ENCODE measurements around the gene SLC5A3.

The SLC5A3 gene

DNA sequence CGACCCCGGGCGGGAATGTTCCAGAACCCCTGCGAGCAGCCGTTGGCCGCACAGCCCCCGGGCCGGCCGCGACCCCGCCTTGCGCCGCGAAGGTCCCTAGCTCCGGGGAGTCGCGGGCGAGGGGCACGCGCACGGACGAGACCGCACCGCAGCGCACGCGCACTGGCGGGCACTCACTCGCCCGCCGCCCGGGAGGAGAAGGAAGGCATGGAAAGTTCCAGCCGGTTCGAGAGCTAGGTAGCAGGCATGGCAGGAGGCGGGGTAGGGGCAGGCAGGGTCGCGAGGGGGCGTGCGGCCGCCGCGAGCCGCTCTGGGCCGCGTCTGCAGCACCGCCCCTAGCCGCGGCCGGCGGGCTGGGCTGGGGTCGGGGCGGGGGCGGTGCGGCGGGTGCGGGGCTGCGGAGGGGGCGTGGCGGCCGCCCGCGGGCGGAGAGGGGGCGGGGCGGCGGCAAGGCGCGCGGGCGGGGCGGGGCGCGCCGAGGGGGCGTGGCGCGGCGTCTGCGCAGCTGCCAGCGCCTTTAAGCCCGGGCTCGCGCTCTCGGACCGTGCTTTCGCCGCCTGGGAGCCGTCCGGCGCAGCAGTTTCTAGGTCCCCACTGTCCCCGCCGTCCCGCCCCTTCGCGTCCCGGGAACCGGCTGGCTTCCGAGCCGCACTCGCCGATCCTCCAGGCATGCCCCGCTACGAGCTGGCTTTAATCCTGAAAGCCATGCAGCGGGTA lies at the start of gene SLC5A3, which contains the start of gene MRPS6:
Gene SLC5A3 (plus strand): TSS at position 547 of the 717 bp plus-strand sequence. CDS start 21,621 bp downstream, outside the sequence.
Gene MRPS6 (plus strand): TSS at position 547 of the 717 bp plus-strand sequence. CDS start 123 bp downstream, at position 670.
- DNase-seq: peak; percentile 93

DNA sequence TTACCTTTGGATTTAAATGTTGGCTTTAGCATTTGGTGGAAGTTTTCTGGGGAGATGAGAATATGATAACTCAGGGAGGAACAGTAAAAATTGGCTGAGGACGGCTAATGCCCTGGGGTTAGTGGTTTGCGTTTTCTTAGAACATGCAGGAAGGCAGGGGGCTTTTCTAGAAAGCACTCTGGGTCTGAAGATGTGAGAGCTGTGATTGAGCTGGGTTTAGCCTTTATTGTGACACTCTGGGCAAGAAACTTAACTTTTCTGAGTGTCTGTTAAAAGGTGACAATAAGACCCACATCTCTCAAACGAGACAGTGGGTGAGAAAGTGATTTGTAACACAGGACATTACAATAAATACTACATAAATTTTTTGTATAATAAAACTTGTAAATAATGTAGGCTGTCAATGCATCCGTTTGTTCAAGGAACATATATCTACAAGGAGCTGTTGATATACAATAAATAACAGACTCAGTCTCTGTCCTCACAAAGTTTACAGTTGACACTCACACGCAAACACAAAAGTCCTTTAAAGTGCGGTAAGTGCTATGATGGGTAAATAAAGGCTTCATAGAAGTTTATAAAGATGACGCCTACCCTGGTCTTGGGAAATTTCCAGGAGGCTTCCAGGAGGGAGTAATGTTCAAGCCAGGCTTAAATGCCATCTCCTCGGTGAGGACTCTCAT lies 49.5 kb upstream of the SLC5A3 start:
- DNase-seq: no peak

DNA sequence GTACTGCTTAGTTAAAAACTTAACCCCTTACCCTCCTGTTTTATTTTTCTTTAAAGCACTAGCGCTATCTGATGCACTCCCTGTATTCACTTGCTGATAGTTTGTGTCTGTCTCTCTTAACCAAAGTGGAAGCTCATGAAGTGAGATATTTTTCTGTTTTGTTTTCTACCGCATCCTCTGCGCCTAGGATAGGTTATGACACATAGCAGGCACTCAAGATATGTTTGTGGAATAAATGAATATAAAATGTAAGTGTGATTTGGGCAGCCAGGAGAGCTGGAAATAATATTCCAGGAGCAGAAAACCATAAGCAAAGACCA lies 49.0 kb upstream of the SLC5A3 start:
- no peak for DNase-seq

DNA sequence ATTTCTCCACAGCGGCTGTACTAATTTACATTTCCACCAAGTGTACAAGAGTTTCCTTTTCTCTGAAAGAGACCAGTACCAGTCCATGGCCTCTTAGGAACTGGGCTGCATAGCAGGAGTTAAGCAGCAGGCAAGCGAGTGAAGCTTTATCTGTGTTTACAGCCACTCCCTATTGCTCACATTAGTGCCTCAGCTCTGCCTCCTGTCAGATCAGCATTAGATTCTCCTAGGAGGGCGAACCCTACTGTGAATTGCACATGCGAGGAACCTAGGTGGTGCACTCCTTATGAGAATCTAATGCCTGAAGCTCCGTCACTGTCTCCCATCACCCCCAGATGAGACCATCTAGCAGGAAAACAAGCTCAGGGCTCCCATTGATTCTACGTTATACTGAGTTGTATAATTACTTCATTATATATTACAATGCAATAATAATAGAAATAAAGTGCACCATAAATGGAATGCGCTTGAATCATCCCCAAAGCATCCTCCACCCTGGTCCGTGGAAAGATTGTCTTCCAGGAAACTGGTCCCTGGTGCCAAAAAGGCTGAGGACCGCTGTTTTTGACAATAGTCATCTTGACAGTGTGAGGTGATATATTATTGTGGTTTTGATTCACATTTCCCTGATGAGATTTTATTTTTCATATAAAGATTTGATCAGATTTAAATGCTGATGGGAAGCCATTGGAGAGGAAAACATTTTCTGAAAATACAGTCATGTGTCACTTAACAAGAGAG lies 45.5 kb upstream of the SLC5A3 start:
- DNase-seq: no peak

DNA sequence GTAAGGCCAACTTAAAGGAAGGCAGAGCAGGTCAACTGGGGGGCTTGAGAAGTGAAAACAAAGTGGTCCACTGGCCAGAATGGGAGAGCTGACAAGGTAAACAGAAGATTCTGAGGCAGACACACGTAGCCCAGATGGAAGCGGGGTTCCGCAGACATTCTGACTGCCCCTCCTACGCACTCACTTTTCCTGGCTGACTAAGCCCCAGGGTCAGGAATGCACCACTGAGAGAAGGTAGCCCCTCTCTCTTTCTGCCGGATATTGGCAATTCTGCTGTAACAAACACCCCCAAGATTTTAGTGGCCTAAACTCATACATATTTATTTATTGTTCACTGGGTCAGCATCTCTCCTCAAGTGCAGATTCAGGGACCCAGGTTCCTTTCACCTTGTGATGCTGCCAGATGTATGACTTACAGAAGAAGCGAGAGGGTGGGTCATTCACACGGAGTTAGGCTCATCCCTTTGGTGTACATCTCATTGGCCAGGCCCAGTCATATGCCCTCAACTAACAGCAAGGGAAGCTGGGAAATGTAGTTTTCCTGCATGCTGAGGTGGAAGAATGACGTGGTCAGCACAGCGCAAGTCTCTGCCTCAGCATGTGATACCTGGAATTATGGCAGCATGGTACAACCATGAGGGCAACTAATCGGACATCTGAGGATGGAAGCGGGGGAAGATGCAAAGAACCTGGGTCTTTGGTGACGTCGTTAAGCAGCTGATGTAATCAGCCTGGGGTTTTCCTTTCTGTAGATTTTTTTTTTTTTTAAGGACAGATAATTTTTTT lies 43.4 kb upstream of the SLC5A3 start:
- peak; percentile 36 for DNase-seq

DNA sequence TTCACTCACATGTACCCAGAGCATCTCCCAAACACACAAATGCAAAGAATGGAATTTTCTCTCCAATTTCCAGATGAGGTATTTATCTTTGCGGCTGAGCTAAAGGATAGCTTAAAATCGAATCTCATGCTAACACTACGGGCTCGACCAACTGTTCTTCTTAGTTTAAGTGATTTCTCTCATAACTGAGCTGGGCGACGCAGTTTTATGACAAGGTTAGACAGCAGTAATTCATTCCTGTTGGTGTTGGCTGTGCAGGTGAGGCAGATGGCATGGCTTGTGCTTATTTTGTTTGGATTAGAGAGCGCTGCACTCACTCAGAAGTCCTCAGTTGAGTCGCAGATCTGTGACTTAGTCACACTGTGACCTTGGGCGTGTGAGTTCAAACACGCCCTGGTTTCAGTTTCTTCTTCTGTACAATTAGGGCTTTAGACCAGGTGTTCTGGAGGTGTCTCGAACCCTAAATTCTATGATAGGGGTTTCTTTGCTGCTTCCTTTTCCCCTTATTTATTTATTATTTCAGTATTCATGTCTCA lies 41.5 kb upstream of the SLC5A3 start:
- no peak for DNase-seq

DNA sequence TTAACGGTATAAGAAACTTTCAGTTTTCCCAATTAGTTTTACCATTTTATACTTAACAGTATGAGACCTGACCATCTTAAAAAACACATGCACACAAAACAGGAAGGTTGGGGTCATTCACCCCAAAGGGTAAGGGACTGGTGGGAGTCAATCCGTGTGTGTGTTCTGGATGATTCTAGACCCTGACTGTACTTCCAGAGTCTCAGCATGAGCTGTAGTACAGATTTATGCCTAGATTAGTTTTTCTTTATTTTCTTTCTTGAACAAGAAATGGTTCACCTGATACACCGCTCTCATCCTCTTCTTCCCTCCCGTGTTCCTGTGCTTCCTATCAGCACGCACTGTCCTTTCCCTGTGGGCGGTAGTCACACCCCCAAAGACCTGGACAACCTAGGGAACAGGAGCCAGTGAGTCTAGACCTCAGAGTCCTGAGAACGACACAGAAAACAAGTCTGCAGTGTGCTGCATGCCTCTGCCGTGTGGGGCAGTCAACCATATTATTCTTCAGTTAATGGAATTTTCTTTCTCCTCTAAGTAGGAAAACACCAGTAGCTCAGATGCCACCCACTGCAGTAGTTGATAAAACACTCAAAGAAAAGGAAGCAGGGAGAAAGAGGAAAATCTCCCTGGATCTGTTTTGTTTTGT lies 38.9 kb upstream of the SLC5A3 start:
- DNase-seq: no peak

DNA sequence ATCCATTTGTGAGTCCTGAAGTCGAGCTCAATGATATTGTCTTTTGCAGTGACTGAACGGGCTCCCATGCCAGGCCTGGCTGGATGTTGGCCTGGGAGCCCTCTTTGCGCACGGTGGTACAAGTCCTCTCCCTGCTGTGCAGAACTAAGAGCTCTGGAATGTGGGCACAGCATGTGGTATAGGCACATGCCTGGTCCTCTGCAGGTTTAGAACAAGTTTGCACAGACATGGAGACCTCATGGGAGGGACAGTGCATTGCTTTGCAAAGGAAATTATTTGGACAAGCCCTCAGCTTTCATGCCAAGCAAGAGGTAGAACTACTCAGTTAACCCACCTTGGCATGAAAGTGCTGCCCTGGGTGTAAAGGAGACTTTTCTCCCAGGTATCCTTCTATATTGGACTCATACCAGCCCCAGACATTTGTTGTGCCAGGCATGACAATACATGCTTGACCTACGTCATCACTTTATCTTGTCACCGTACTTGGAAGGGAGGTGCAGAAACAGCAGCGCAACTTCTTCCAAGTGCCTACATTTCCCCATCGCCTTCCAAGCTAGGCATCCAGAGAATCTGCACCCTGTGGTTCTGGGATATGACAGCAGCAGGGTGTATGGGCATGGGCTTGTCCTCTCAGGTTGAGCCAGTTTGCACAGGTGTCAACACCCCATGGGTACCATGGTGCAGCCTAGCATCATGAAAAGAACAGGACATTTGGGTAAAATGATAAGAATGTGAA lies 37.6 kb upstream of the SLC5A3 start:
- DNase-seq: no peak

DNA sequence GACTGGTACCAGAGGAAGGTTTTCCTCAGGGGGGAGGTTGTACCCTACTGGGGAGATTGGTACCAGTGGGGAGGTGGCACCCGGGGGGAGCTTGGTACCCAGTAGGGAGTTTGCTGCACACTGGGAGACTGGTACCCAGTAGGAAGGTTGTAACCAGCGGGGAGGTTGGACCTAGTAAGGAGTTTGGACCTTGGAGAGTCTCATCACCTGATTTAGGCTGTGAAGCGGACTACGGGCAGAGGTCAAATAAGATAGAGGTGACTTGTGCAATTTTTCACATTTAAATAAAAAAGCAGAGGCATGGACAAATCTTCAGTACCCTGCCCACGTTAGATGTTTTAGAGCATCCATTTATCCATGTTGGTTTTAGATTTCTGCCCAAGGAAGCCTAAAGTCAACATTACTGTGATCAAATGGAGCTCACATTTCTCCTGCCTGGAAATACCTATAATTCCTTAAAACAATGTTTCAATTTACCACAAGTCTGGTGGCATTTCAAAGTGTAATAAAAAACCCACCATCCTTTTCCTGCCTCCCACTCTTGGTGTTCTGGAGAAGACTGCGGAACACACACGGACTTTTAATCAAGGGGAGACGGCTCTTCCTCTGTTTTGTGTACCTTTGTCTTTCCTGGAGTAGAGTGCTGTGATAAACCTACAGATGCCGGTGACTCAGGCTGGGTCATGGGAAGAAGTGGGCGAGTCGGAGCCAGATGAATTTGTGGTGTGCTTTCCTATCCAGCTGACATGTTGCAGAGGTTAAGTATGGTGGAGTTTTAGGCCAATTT lies 36.2 kb upstream of the SLC5A3 start:
- no peak for DNase-seq

DNA sequence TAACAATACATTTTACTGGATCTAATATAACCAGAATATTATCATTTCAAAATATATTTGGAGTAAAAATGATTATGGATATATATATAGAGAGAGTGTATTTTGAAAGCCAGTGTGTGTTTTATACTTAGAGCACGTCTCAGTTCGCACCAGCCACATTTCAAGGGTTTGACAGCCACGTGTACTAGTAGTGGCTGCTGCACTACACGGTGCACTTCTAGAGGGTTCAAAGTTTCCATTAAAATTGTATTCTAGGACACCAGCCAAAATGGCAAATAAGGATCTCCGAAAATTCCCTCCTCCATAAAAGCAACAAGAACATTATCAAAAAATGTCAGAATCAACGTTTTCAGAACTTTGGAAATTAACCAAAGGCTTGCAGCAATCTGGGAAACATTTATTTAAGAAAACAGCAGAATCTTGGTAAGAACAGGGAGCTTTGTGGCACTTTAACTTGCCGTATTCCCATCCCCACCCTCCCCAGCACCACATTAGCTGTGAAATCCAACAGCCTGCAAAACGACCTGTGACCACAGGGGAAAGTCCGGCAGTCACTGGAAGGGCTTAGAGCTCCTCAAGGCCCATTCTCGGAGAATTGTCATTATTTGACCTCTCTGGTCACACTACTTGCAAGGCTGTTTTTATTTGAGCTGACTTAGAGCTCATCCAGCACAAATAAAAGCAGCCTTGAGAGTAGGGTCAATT lies 33.5 kb upstream of the SLC5A3 start:
- DNase-seq: no peak

DNA sequence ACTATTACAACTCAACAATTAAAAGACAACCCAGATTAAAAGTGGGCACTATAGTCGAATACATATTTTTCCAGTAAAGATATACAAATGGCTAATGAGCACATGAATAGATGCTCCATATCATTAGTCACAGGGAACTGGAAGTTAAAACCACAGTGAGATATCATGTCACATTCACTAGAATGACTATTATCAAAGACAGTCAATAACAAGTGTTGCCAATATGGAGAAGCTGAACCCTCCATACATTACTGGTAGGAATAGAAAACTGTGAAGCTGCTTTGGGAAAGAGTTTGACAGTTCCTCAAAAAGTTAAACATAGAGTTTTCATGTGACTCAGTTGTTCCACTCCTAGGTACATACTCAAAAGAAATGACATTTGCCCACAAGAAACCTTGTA lies 30.6 kb upstream of the SLC5A3 start:
- no peak for DNase-seq

DNA sequence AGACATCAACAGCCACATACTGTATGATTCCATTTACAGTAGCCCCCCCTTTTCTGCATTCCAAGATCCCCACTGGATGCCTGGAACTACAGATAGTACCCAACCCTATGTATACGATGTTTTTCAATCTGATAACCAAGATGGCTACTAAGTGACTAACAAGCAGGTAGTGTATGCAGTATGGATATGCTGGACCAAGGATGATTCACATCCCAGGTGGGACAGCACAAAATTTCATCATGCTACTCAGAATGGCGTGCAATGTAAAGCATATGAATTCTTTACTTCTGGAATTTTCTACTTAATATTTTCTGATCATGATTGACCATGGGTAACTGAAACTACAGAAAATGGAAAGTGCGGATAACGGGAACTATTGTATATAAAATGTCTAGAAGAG lies 30.0 kb upstream of the SLC5A3 start:
- no peak for DNase-seq

DNA sequence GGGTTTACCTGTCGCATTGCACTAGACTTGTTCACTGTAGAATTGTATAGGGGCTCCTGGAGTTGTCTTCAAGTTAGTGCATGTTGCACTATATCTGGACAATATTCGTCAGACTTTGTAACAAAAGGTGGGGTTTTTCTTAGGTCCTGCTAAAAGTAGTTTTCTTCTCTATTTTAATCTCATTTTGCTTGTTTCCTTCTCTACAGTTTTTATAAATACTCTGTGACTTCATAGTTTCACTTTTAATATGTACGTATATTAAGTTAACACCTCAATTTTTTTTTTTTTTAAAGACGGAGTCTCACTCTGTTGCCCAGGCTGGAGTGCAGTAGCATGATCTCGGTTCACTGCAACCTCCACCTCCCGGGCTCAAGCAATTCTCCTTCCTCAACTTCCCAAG lies 26.5 kb upstream of the SLC5A3 start:
- DNase-seq: no peak

DNA sequence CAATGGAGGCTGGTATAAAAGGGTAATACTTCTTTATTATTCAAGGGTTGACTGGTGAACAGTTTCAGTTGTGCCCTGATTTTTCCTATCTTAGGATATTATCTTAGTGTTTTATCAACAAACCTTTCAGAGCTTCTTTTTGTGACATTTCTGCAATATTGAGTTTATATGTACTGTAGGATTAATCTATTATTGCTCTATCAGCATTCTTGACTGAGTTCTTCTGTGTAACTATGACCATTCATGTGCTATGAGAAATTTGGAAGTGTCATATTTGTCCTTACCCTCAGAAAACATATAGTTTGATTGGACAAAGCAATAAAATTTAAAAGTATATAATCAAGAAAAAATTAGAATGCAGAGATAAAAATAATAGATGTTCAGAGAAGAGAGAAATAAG lies 25.5 kb upstream of the SLC5A3 start:
- DNase-seq: no peak

DNA sequence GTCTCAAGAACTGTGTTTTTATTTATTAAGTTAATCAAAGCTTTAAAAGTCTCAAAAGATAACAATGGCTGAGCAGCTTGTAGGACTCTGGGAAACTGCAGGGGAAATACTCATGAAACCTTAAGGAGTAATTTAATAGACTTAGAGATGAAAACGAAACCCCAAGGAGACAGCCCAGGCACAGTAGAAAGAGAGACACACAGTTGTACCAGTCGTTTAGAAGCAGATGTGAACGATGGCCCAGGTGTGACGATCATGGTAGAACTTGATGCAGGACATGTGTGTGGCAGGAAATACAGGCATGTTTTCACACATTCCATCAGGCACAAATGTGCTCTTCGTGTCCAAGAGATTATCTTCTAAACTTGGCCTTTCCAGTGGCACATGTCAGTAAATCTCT lies 21.2 kb upstream of the SLC5A3 start:
- DNase-seq: no peak

DNA sequence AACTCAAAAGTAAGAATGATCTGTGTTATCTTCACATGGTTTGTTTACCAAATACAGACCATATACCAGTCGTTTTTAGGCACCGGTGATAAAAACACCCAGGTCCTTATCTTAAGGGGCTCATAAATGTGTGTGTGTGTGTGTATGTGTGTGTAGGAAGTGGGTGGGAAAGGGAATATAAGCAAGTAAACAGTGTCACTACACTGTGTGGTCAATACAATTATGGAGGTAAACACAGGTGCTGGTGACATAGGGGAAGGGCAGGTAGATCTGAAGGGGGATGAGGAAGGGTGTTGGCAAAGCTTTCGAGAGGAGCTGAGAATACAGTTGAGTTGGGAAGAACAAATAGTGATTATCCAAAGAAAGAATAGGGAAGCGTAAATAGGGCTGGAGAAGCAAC lies 19.1 kb upstream of the SLC5A3 start:
- no peak for DNase-seq

DNA sequence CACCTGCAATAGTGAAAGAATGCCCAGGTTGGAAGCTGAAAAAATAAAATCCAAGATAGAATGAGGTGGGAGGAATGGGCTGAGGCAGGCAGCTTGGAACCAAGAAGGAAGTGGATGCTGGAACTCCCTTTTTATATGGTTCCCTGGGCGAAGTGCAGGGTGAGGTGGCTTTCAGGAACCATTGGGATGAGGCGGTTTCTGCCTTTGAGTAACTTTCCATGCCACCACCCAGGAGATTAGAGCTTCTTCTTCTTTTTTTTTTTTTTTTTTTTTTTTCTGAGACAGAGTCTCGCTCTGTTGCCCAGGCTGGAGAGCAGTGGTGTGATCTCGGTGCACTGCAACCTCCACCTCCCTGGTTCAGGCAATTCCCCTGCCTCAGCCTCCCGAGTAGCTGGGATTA lies 17.8 kb upstream of the SLC5A3 start:
- no peak for DNase-seq

DNA sequence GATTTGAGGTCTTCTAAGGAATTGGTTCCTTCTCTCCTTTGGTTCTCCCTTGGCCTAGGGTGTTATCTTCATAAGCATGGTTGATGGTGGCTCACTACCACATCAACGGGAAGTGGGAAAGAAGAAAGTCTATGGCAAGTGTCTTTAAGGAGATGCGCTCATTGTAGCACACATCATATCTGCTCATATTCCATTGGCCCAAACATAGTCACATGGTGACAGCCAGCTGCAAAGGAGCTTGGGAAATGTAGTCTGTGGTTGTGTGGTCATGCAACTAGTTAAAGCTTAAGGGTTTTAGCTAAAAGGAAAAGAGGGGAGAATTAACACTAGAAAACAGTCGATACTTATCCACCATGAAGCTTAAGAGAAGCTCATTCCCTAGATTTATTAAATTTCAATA lies 11.4 kb upstream of the SLC5A3 start:
- no peak for DNase-seq

DNA sequence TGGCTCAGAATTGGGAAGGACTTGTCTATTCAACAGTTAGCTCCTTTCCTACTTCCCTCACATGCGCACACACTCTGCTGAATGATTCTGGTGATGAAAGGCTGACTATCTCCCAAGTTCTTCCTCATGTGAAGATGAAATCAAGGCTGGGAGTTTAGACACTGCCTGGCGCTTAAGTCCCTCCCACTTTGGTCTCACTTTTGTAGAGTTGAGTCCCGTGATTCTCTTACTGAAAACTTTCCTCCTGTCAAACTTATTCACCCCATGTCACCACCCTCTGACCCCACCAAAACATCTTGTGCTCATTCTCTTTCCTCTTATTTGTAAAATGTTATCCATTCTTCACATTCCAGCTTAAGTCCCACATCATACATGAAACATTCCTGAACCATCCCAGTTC lies 8.4 kb upstream of the SLC5A3 start:
- no peak for DNase-seq

DNA sequence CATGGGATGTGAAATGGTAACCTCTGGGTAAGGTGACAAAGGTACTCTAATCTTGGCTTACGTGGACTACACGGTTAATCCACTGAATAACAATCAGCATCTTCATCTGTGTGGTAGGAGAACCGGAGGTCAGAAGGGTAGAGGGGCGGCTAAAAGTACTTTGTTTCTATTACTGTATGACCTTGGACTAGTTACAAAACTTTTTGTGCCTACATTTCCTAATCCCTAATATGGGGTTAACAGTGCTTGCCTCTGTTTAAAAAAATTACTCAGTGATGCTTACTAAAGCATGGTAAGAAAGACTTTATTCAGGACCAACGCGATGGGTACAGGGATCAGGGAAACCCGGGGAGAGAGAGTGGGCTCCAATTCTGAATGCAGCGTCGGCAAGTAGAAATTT lies 1.7 kb upstream of the SLC5A3 start:
- no peak for DNase-seq

All from retina (tissue), 1 donor.